Panc1 (cell line): ENCODE measurements around the gene TBPL2. TPM values are rescaled to one million over a fixed set of nuclear protein-coding genes. Genes with fewer than 3 reads are reported as not detected.
"Not testable (repeated sequence)": the region's sequence is repeated elsewhere in the genome, so short reads cannot be mapped to it uniquely, and the experiment has no call there.

Experiments
- ATAC-seq: fragments of 200-7000 bp; cut with Tn5 transposase; 2 replicates; pipeline ENCODE4 v1.9.1; 2020; ENCODE audit warnings: mild to moderate bottlenecking, moderate library complexity
- BruUV-seq: library from RNA; stranded (reverse); fragments of 400-500 nt; replicated peaks from 2 replicates; lab custom pipeline; 2021; lab: Mats Ljungman, UMichigan
- CTCF ChIA-PET: fragments of 300-600 bp; sonication (Branson Sonifier 250); formaldehyde crosslinking; loops from one replicate; lab custom pipeline; 2022; ENCODE audit warnings: antibody characterized with exemption; lab: Charles Lee
- POLR2A ChIA-PET: fragments of 300-600 bp; sonication (Branson Sonifier 250); formaldehyde crosslinking; loops from one replicate; lab custom pipeline; 2022; ENCODE audit warnings: antibody characterized with exemption; lab: Charles Lee
- DNase-seq: peaks from one replicate; pipeline ENCODE4 v3.0.0-alpha.2; 2010; ENCODE audit warnings: low read depth, low spot score
- H3K27ac ChIP-seq: 2 replicates; pipeline ENCODE4 v1.5.1; 2011; ENCODE audit warnings: mild to moderate bottlenecking, low read length, inconsistent platforms
- H3K27me3 ChIP-seq: fragments of 200-500 bp; sonication (Bioruptor generic); 2 replicates; pipeline ENCODE4 v1.6.0; 2014; ENCODE audit warnings: low read length, inconsistent platforms; ENCODE audit not compliant: control insufficient read depth, insufficient read depth
- H3K36me3 ChIP-seq: fragments of 200-500 bp; sonication (Bioruptor generic); 2 replicates; pipeline ENCODE4 v1.5.1; 2014; ENCODE audit warnings: inconsistent platforms, mild to moderate bottlenecking, low read length, moderate library complexity; ENCODE audit not compliant: control insufficient read depth, insufficient read depth
- H3K4me1 ChIP-seq: 2 replicates; pipeline ENCODE4 v1.5.1; 2011; ENCODE audit warnings: inconsistent platforms, mild to moderate bottlenecking, low read length, moderate library complexity; ENCODE audit not compliant: control insufficient read depth, insufficient read depth
- H3K4me3 ChIP-seq, 2 experiments: 2 replicates each; pipeline ENCODE4 v1.5.1; 2011 to 2012; ENCODE audit warnings: low read depth in 2 of 2, low read length in 2 of 2, mild to moderate bottlenecking in 2 of 2, inconsistent platforms in 1 of 2, moderate library complexity in 1 of 2
- H3K9me3 ChIP-seq: fragments of 200-500 bp; sonication (Bioruptor generic); 2 replicates; pipeline ENCODE4 v1.5.1; 2014; ENCODE audit warnings: low read depth, mild to moderate bottlenecking, inconsistent platforms, low read length, moderate library complexity; ENCODE audit not compliant: control insufficient read depth, insufficient read depth
- POLR2AphosphoS5 ChIP-seq: IDR thresholded peaks from 2 replicates; pipeline ENCODE4 v1.6.1; 2012; ENCODE audit warnings: mild to moderate bottlenecking, low read depth, low read length, moderate library complexity
- SIN3A ChIP-seq: IDR thresholded peaks from 2 replicates; pipeline ENCODE4 v1.6.1; 2012; ENCODE audit warnings: low read depth, mild to moderate bottlenecking, low read length, moderate library complexity, borderline replicate concordance; ENCODE audit not compliant: insufficient read depth
- TCF7L2 ChIP-seq: IDR thresholded peaks from 2 replicates; pipeline ENCODE4 v1.6.1; 2011; ENCODE audit warnings: mild to moderate bottlenecking, low read depth, low read length, inconsistent platforms
- in situ Hi-C: cut with HindIII; loops from 2 replicates; pipeline ENCODE4 v1.10.0; 2016; ENCODE audit warnings: low sequenced_read_pairs, low pct_unique_long_range_greater_than_20kb
- intact Hi-C: fragments of 100-400 bp; cut with micrococcal nuclease; formaldehyde crosslinking; loops from one replicate; pipeline ENCODE4 v1.10.0; 2022; ENCODE audit not compliant: unreplicated experiment
- total RNA-seq: library from RNA; stranded (reverse); gene quantifications from one replicate; pipeline ENCODE4 v1.2.1, GENCODE V29; 2021; ENCODE audit not compliant: unreplicated experiment
- TF ChIP-seq, protein P1 (sequence below), 2 experiments: IDR thresholded peaks; 2 replicates each; pipeline ENCODE4 v1.6.1; 2011 to 2012; ENCODE audit warnings: low read depth in 2 of 2, control low read depth in 1 of 2, low read length in 1 of 2, mild to moderate bottlenecking in 1 of 2, moderate library complexity in 1 of 2; ENCODE audit not compliant: insufficient read depth in 1 of 2
- TF ChIP-seq, protein P2 (sequence below): fragments of 450-650 bp; IDR thresholded peaks from 2 replicates; pipeline ENCODE4 v1.5.1; 2017; ENCODE audit warnings: mild to moderate bottlenecking

Gene TBPL2
- total RNA-seq, 1 experiment from 2014 or later: not detected

DNA sequence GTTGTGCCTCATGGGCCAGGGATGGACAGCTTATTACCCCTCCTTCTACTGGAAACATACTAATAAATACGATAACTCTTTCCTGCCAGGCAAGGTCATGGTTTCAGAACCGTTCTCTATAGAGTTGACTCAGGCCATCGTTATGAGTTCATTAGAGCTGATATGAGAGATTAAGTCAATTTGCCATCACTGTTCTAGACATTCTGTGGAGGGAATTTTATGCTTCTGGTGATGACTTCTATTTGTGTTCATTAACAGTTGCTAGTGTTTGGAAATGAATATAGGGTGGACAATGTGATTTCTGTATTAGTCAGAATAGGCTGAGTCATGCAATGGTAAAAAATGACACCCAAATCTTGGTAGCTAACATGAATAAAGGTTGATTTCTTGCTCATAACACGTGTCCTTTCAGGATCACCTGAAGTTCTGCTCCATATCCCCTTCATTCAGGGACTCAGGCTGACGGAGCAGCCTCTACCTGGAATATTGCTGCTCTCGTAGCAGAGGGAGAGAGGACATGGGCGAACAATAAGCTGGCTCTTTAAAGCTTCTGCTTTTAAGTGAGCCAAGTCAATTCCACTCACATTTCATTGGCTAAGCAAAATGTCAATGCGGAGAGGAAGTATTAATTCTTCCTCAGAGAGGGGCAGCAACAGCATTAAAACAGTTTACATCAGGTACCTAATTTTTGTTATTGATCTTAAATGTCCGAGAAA, 18.5 kb upstream of the TBPL2 start:
- BruUV-seq: no TSS peak
- POLR2A ChIA-PET: no interaction called here
- in situ Hi-C loops: no loop called here
- DNase-seq (no peak), ATAC-seq (peak; percentile 37)
- Histone ChIP-seq H3K4me3 (peak overlapping the region in 1 of 2 experiments; percentile 30; a peak in 2 of 4 replicates), H3K27me3 (no peaks in the 10 kb centered on the region), H3K4me1 (peaks cover 41% of the 10 kb centered on the region), H3K36me3 (no peaks in the 10 kb centered on the region), H3K27ac (peak overlapping the region; percentile 94), H3K9me3 (no peaks in the 10 kb centered on the region)
- no peak for TF ChIP-seq POLR2AphosphoS5
- intact Hi-C loops: no loop called here
- CTCF ChIA-PET: interaction anchor here (0.5 kb wide), 1 partner anchor 109 kb away, joined by 3 read pairs; no protein-coding TSS in a partner anchor

DNA sequence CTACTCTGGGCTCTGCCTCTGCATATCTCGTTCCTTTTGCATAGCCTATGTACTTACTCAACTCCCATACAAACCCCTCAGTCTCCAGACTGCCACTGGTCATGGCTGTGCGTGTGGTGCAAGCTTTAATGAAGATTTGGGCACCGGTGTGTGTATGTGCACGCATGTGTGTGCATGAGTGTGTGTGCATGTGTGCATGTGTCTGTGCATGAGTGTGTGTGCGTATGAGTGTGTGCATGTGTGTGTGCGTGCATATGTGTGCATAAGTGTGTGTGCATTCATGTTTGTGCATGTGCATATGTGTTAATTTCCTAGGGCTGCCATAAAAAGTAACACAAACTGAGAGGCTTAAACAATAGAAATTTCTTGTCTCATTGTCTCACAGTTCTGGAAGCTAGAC, 17.1 kb upstream of the TBPL2 start:
- no TSS peak for BruUV-seq
- POLR2A ChIA-PET: no interaction called here
- H3K4me1 ChIP-seq: peaks cover 52% of the 10 kb centered on the region

DNA sequence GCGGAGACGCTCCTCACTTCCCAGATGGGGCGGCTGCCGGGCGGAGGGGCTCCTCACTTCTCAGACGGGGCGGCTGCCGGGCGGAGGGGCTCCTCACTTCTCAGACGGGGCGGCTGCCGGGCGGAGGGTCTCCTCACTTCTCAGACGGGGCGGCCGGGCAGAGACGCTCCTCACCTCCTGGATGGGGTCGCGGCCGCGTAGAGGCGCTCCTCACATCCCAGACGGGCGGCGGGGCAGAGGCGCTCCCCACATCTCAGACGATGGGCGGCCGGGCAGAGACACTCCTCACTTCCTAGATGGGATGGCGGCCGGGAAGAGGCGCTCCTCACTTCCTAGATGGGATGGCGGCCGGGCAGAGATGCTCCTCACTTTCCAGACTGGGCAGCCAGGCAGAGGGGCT, 16.0 kb upstream of the TBPL2 start:
- CTCF ChIA-PET, H3K27ac ChIP-seq, POLR2A ChIA-PET, H3K36me3 ChIP-seq, H3K9me3 ChIP-seq, in situ Hi-C loops, intact Hi-C loops, ATAC-seq, H3K27me3 ChIP-seq, H3K4me3 ChIP-seq, DNase-seq, BruUV-seq: not testable (repeated sequence)
- H3K4me1 ChIP-seq: peaks cover 62% of the 10 kb centered on the region

More for the DNA sequence above, 17.1 kb upstream of the TBPL2 start:
- ATAC-seq (no peak), DNase-seq (no peak)
- no peaks in the 10 kb centered on the region for H3K9me3 ChIP-seq
- H3K27ac ChIP-seq: peak overlapping the region; percentile 94
- no peaks in the 10 kb centered on the region for H3K27me3 ChIP-seq
- intact Hi-C loops (no loop called here), in situ Hi-C loops (no loop called here)
- H3K4me3 ChIP-seq: no peak overlapping the region
- no peak for TF ChIP-seq TCF7L2
- TF ChIP-seq SIN3A: no peak
- TF ChIP-seq, protein P1, sequence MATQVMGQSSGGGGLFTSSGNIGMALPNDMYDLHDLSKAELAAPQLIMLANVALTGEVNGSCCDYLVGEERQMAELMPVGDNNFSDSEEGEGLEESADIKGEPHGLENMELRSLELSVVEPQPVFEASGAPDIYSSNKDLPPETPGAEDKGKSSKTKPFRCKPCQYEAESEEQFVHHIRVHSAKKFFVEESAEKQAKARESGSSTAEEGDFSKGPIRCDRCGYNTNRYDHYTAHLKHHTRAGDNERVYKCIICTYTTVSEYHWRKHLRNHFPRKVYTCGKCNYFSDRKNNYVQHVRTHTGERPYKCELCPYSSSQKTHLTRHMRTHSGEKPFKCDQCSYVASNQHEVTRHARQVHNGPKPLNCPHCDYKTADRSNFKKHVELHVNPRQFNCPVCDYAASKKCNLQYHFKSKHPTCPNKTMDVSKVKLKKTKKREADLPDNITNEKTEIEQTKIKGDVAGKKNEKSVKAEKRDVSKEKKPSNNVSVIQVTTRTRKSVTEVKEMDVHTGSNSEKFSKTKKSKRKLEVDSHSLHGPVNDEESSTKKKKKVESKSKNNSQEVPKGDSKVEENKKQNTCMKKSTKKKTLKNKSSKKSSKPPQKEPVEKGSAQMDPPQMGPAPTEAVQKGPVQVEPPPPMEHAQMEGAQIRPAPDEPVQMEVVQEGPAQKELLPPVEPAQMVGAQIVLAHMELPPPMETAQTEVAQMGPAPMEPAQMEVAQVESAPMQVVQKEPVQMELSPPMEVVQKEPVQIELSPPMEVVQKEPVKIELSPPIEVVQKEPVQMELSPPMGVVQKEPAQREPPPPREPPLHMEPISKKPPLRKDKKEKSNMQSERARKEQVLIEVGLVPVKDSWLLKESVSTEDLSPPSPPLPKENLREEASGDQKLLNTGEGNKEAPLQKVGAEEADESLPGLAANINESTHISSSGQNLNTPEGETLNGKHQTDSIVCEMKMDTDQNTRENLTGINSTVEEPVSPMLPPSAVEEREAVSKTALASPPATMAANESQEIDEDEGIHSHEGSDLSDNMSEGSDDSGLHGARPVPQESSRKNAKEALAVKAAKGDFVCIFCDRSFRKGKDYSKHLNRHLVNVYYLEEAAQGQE (IDR thresholded peaks at IDR 0.05; ENCODE audit: insufficient read depth in 1 of 2, low read depth in 2 of 2, low read length in 1 of 2): no peak
- TF ChIP-seq, protein P2, sequence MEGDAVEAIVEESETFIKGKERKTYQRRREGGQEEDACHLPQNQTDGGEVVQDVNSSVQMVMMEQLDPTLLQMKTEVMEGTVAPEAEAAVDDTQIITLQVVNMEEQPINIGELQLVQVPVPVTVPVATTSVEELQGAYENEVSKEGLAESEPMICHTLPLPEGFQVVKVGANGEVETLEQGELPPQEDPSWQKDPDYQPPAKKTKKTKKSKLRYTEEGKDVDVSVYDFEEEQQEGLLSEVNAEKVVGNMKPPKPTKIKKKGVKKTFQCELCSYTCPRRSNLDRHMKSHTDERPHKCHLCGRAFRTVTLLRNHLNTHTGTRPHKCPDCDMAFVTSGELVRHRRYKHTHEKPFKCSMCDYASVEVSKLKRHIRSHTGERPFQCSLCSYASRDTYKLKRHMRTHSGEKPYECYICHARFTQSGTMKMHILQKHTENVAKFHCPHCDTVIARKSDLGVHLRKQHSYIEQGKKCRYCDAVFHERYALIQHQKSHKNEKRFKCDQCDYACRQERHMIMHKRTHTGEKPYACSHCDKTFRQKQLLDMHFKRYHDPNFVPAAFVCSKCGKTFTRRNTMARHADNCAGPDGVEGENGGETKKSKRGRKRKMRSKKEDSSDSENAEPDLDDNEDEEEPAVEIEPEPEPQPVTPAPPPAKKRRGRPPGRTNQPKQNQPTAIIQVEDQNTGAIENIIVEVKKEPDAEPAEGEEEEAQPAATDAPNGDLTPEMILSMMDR: no peak
- TF ChIP-seq POLR2AphosphoS5: no peak
- no peaks in the 10 kb centered on the region for H3K36me3 ChIP-seq
- CTCF ChIA-PET: no interaction called here
